HL-60 (cell line): ENCODE measurements around the gene DSC3.

Experiments
- DNase-seq, 2 experiments: peaks; one replicate each; pipeline ENCODE4 v3.0.0-alpha.2; 2010 to 2020; ENCODE audit warnings: low read depth in 1 of 2, low spot score in 1 of 2
- H3K27ac ChIP-seq: fragments of 250-450 bp; sonication (Bioruptor Pico); replicated peaks from 2 replicates; pipeline ENCODE4 v1.5.1; 2020; ENCODE audit warnings: mild to moderate bottlenecking, moderate library complexity
- H3K27me3 ChIP-seq: fragments of 250-450 bp; sonication (Bioruptor Pico); 2 replicates; pipeline ENCODE4 v1.5.1; 2021; ENCODE audit warnings: mild to moderate bottlenecking, moderate library complexity; ENCODE audit not compliant: insufficient read depth, poor library complexity, severe bottlenecking
- H3K4me3 ChIP-seq: replicated peaks from 2 replicates; pipeline ENCODE4 v1.5.1; 2011; ENCODE audit warnings: mild to moderate bottlenecking, control low read depth, low read length; ENCODE audit not compliant: insufficient read depth
- GABPA ChIP-seq: IDR thresholded peaks from 2 replicates; pipeline ENCODE4 v1.6.1; 2012; ENCODE audit warnings: low read depth
- POLR2AphosphoS5 ChIP-seq: IDR thresholded peaks from 2 replicates; pipeline ENCODE4 v1.6.1; 2012; ENCODE audit warnings: low read depth
- REST ChIP-seq: IDR thresholded peaks from 2 replicates; pipeline ENCODE4 v1.6.1; 2012; ENCODE audit warnings: low read depth; ENCODE audit not compliant: insufficient replicate concordance
- SPI1 ChIP-seq: IDR thresholded peaks from 2 replicates; pipeline ENCODE4 v1.6.1; 2012; ENCODE audit warnings: low read depth, mild to moderate bottlenecking, borderline replicate concordance
- TF ChIP-seq, protein P1 (sequence below): IDR thresholded peaks from one replicate; pipeline ENCODE4 v1.5.1; 2011; ENCODE audit warnings: low read length, control low read depth, inconsistent platforms; ENCODE audit not compliant: insufficient read depth

DSC3 gene

DNA sequence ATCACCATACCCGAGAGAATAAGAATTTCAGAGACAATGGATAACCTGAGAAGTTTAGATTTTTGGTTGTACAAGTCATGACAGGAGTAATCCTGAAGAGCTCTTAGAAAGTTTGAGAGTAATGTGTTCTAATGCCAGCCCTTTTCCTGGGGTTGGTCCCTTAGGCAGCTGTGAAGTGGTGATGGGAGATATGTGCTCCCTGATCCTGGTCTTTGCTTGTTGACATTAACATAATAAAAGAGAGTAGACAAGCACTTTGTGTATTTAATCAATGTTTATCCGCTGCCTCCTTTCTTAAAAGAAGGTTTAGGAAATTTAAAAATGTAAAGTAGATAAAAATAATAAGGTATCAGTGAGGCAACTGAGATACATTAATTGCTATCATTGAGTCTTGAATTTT lies 13.8 kb upstream of the DSC3 start:
- Histone ChIP-seq H3K27me3 (peaks cover under 1% of the 10 kb centered on the region), H3K4me3 (no peak overlapping the region), H3K27ac (no peak overlapping the region)
- no peak for TF ChIP-seq SPI1
- TF ChIP-seq GABPA, result no peak
- no peak for TF ChIP-seq POLR2AphosphoS5
- TF ChIP-seq, protein P1, sequence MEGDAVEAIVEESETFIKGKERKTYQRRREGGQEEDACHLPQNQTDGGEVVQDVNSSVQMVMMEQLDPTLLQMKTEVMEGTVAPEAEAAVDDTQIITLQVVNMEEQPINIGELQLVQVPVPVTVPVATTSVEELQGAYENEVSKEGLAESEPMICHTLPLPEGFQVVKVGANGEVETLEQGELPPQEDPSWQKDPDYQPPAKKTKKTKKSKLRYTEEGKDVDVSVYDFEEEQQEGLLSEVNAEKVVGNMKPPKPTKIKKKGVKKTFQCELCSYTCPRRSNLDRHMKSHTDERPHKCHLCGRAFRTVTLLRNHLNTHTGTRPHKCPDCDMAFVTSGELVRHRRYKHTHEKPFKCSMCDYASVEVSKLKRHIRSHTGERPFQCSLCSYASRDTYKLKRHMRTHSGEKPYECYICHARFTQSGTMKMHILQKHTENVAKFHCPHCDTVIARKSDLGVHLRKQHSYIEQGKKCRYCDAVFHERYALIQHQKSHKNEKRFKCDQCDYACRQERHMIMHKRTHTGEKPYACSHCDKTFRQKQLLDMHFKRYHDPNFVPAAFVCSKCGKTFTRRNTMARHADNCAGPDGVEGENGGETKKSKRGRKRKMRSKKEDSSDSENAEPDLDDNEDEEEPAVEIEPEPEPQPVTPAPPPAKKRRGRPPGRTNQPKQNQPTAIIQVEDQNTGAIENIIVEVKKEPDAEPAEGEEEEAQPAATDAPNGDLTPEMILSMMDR, result no peak
- no peak for TF ChIP-seq REST
- DNase-seq, result no peak

DNA sequence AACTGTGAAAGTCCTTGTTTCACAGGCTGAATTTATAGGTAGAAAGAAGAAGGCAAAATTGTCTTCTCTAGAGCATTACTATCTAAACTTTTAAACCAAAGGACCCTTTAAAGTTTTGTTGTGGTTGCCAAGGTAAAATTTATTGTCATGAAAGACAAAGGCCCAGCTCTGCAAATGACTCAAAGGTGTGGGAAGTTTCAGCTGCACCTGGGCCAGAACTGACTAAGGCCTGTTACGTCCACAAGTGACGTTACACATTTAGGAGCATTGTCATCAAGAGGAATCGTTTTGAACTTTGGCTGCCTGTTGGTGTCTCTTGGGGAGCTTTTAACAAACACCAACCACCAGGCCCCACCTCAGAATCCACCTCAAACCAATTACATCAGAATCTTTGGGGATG lies 8.1 kb upstream of the DSC3 start:
- TF ChIP-seq, protein P1, result no peak
- TF ChIP-seq SPI1, result no peak
- no peak for TF ChIP-seq GABPA
- no peak for TF ChIP-seq REST
- TF ChIP-seq POLR2AphosphoS5, result no peak
- Histone ChIP-seq H3K27ac (no peak overlapping the region), H3K4me3 (no peak overlapping the region), H3K27me3 (peaks cover 10% of the 10 kb centered on the region)
- no peak for DNase-seq

GRCh38 chr18:31049189-31049588 lies 6.6 kb upstream of the DSC3 start:
- Histone ChIP-seq H3K27me3 (peaks cover 17% of the 10 kb centered on the region), H3K4me3 (no peak overlapping the region), H3K27ac (no peak overlapping the region)
- no peak for DNase-seq
- TF ChIP-seq, protein P1, result no peak
- TF ChIP-seq REST (no peak), GABPA (no peak), POLR2AphosphoS5 (no peak), SPI1 (no peak)
